H1 (cell line): ENCODE results near the gene ARHGEF10L. TPM values are rescaled to one million over a fixed set of nuclear protein-coding genes. Genes with fewer than 3 reads are reported as not detected.

ENCODE experiments used
- CTCF ChIA-PET: fragments of 300-600 bp; sonication (Branson Sonifier 250); formaldehyde crosslinking; loops from one replicate; lab custom pipeline; 2021; ENCODE audit not compliant: partially characterized antibody; lab: Charles Lee
- POLR2A ChIA-PET: fragments of 300-600 bp; sonication (Branson Sonifier 250); formaldehyde crosslinking; loops from one replicate; lab custom pipeline; 2021; ENCODE audit warnings: inconsistent platforms; ENCODE audit not compliant: partially characterized antibody; lab: Charles Lee
- DNase-seq, 2 experiments: peaks; one replicate each; pipeline versions ENCODE4 v3.0.0 to v3.0.0-alpha.2; 2010 to 2022; ENCODE audit warnings: low spot score in 2 of 2, low read depth in 1 of 2, mixed read lengths in 1 of 2
- FAIRE-seq: peaks from 2 replicates; lab custom pipeline; 2011; peaks lifted over from hg19 to GRCh38; lab: Jason Lieb, UNC
- H2AFZ ChIP-seq: 2 replicates; pipeline ENCODE4 v1.8.1; 2012; ENCODE audit warnings: low read length, inconsistent platforms
- H2AK5ac ChIP-seq: 2 replicates; pipeline ENCODE4 v1.6.1; 2013; ENCODE audit warnings: low read depth, low read length
- H2BK120ac ChIP-seq: replicated peaks from 2 replicates; pipeline ENCODE3; 2013; ENCODE audit warnings: low read depth, low read length, inconsistent platforms
- H2BK12ac ChIP-seq: 2 replicates; pipeline ENCODE4 v1.6.1; 2013; ENCODE audit warnings: low read depth, low read length
- H2BK15ac ChIP-seq: 2 replicates; pipeline ENCODE4 v1.6.1; 2013; ENCODE audit warnings: low read length
- H2BK20ac ChIP-seq: 2 replicates; pipeline ENCODE4 v1.6.1; 2013; ENCODE audit warnings: low read length
- H2BK5ac ChIP-seq: 2 replicates; pipeline ENCODE4 v1.6.1; 2013; ENCODE audit warnings: low read depth, low read length
- H3K14ac ChIP-seq: 2 replicates; pipeline ENCODE4 v1.6.1; 2013; ENCODE audit warnings: inconsistent platforms; ENCODE audit not compliant: insufficient read length
- H3K18ac ChIP-seq: 2 replicates; pipeline ENCODE4 v1.6.1; 2013; ENCODE audit warnings: low read length; ENCODE audit errors: extremely low read depth
- H3K23ac ChIP-seq: 2 replicates; pipeline ENCODE4 v1.6.1; 2013; ENCODE audit warnings: inconsistent platforms; ENCODE audit not compliant: insufficient read length
- H3K23me2 ChIP-seq: 2 replicates; pipeline ENCODE4 v1.6.1; 2013; ENCODE audit warnings: low read depth, low read length
- H3K27ac ChIP-seq: 2 replicates; pipeline ENCODE4 v1.6.1; 2011; ENCODE audit warnings: low read depth, low read length, inconsistent platforms
- H3K27me3 ChIP-seq, 4 experiments: replicated peaks in 1 of 4; 1 replicate in 1 of 4; 2 replicates in 3 of 4; pipeline versions ENCODE4 v1.6.1 to v1.8.1; 2011 to 2013; ENCODE audit warnings: low read length in 3 of 4, mild to moderate bottlenecking in 3 of 4, inconsistent platforms in 2 of 4, mixed read lengths in 2 of 4, moderate library complexity in 1 of 4; ENCODE audit not compliant: control insufficient read depth in 3 of 4, insufficient read depth in 3 of 4; ENCODE audit errors: extremely low read depth in 1 of 4
- H3K36me3 ChIP-seq, 4 experiments: 2 replicates each; pipeline versions ENCODE4 v1.6.1 to v1.8.1; 2011 to 2013; ENCODE audit warnings: mild to moderate bottlenecking in 4 of 4, low read length in 3 of 4, moderate library complexity in 2 of 4, control low read depth in 1 of 4, inconsistent platforms in 1 of 4; ENCODE audit not compliant: insufficient read depth in 4 of 4, control insufficient read depth in 2 of 4
- H3K4ac ChIP-seq: replicated peaks from 2 replicates; pipeline ENCODE3; 2013; ENCODE audit warnings: low read length, low read depth, mixed read lengths, inconsistent platforms; ENCODE audit not compliant: insufficient read length
- H3K4me1 ChIP-seq, 4 experiments: replicated peaks in 1 of 4; 1 replicate in 1 of 4; 2 replicates in 3 of 4; pipeline versions ENCODE4 v1.6.1 to v1.8.1; 2011 to 2013; ENCODE audit warnings: low read length in 3 of 4, inconsistent platforms in 2 of 4, mixed read lengths in 1 of 4; ENCODE audit not compliant: insufficient read depth in 4 of 4, control insufficient read depth in 3 of 4
- H3K4me2 ChIP-seq, 2 experiments: 2 replicates each; pipeline versions ENCODE4 v1.6.1 to v1.8.1; 2011 to 2013; ENCODE audit warnings: low read depth in 2 of 2, low read length in 2 of 2, control low read depth in 1 of 2, inconsistent platforms in 1 of 2, mild to moderate bottlenecking in 1 of 2; ENCODE audit not compliant: insufficient read depth in 1 of 2
- H3K4me3 ChIP-seq, 4 experiments: fragments of 200-600, 300-600 bp in 1 of 4; sonication (generic), shearing (Covaris generic), sonication (Bioruptor Twin) in 1 of 4; 2 replicates each; pipeline versions ENCODE4 v1.5.1 to v1.8.1; 2011 to 2016; ENCODE audit warnings: low read length in 4 of 4, low read depth in 3 of 4, control low read depth in 2 of 4, inconsistent platforms in 2 of 4, mild to moderate bottlenecking in 2 of 4, mixed read lengths in 1 of 4, moderate library complexity in 1 of 4; ENCODE audit not compliant: insufficient read depth in 2 of 4; ENCODE audit errors: extremely low read depth in 1 of 4
- H3K56ac ChIP-seq: replicated peaks from 2 replicates; pipeline ENCODE3; 2013; ENCODE audit warnings: low read depth, mild to moderate bottlenecking, mixed read lengths, low read length, inconsistent platforms; ENCODE audit not compliant: insufficient read length
- H3K79me1 ChIP-seq: 2 replicates; pipeline ENCODE4 v1.6.1; 2013; ENCODE audit warnings: low read depth, low read length, control low read depth
- H3K79me2 ChIP-seq, 2 experiments: 2 replicates each; pipeline versions ENCODE4 v1.6.1 to v1.8.1; 2012 to 2013; ENCODE audit warnings: low read length in 2 of 2, mild to moderate bottlenecking in 2 of 2, inconsistent platforms in 1 of 2; ENCODE audit not compliant: insufficient read depth in 2 of 2, control insufficient read depth in 1 of 2
- H3K9ac ChIP-seq, 4 experiments: replicated peaks in 1 of 4; 1 replicate in 1 of 4; 2 replicates in 3 of 4; pipeline versions ENCODE4 v1.6.1 to v1.8.1; 2011 to 2013; ENCODE audit warnings: low read depth in 3 of 4, low read length in 3 of 4, control low read depth in 2 of 4, mild to moderate bottlenecking in 2 of 4, moderate library complexity in 2 of 4, inconsistent platforms in 1 of 4; ENCODE audit errors: extremely low read depth in 1 of 4
- H3K9me3 ChIP-seq, 2 experiments: 2 replicates each; pipeline versions ENCODE4 v1.6.1 to v1.8.1; 2012 to 2013; ENCODE audit warnings: mild to moderate bottlenecking in 2 of 2, moderate library complexity in 2 of 2, control low read depth in 1 of 2, inconsistent platforms in 1 of 2, low read depth in 1 of 2, low read length in 1 of 2, mixed read lengths in 1 of 2; ENCODE audit not compliant: insufficient read depth in 2 of 2
- H4K20me1 ChIP-seq, 2 experiments: replicated peaks in 1 of 2; 2 replicates each; pipeline versions ENCODE3 to v1.8.1; 2011 to 2013; ENCODE audit warnings: inconsistent platforms in 2 of 2, low read length in 2 of 2, mild to moderate bottlenecking in 1 of 2; ENCODE audit not compliant: insufficient read depth in 2 of 2, control insufficient read depth in 1 of 2
- H4K5ac ChIP-seq: 2 replicates; pipeline ENCODE4 v1.6.1; 2013; ENCODE audit warnings: low read length, low read depth, mixed read lengths, inconsistent platforms; ENCODE audit not compliant: insufficient read length
- H4K8ac ChIP-seq: 2 replicates; pipeline ENCODE4 v1.8.0; 2013; ENCODE audit warnings: mild to moderate bottlenecking, moderate library complexity, low read length, inconsistent platforms; ENCODE audit not compliant: insufficient read depth; ENCODE audit errors: extremely low read depth
- H4K91ac ChIP-seq: replicated peaks from 2 replicates; pipeline ENCODE3; 2013; ENCODE audit warnings: low read length, mixed read lengths, inconsistent platforms; ENCODE audit not compliant: insufficient read length
- ASH2L ChIP-seq: fragments of 200-600, 300-600 bp; sonication (generic); IDR thresholded peaks from one replicate; pipeline ENCODE4 v1.7.1; 2017; ENCODE audit warnings: low read length
- CEBPB ChIP-seq: IDR thresholded peaks from 2 replicates; pipeline ENCODE4 v1.6.1; 2012; ENCODE audit warnings: low read depth, low read length
- CTBP2 ChIP-seq: IDR thresholded peaks from 2 replicates; pipeline ENCODE4 v1.7.0; 2011; ENCODE audit warnings: borderline replicate concordance, mild to moderate bottlenecking, moderate library complexity, mixed read lengths, low read length; ENCODE audit not compliant: insufficient read depth, insufficient read length
- KDM4A ChIP-seq: IDR thresholded peaks from one replicate; pipeline ENCODE4 v1.7.1; 2012; ENCODE audit warnings: low read depth, mild to moderate bottlenecking, moderate library complexity, low read length, inconsistent platforms; ENCODE audit not compliant: severe bottlenecking
- POLR2AphosphoS5 ChIP-seq: IDR thresholded peaks from 2 replicates; pipeline ENCODE4 v1.6.1; 2011; ENCODE audit warnings: low read depth, low read length
- RFX5 ChIP-seq: IDR thresholded peaks from 2 replicates; pipeline ENCODE4 v1.6.1; 2011; ENCODE audit warnings: low read depth, low read length, improper control_type of control experiment, borderline replicate concordance
- TAF1 ChIP-seq: IDR thresholded peaks from 2 replicates; pipeline ENCODE4 v1.6.1; 2011; ENCODE audit warnings: mild to moderate bottlenecking, low read depth, low read length
- TBP ChIP-seq: IDR thresholded peaks from 2 replicates; pipeline ENCODE4 v1.6.1; 2011; ENCODE audit warnings: low read depth, low read length, improper control_type of control experiment
- YY1 ChIP-seq: IDR thresholded peaks from 2 replicates; pipeline ENCODE4 v1.6.1; 2011; ENCODE audit warnings: low read depth, mild to moderate bottlenecking, low read length
- WGBS, 2 experiments: shearing (Covaris generic) in 1 of 2; methylation state at CpG; one replicate each; pipeline versions ENCODE4 v1.1.6 to v1.1.7; 2013 to 2015; ENCODE audit warnings: low lambda C conversion rate in 2 of 2, mixed read lengths in 2 of 2, inconsistent platforms in 1 of 2, low coverage in 1 of 2, missing lambda C conversion rate in 1 of 2; ENCODE audit not compliant: insufficient replicate concordance in 2 of 2, insufficient coverage in 1 of 2, insufficient read length in 1 of 2; ENCODE audit errors: extremely low coverage in 1 of 2, missing lambda C conversion rate in 1 of 2; 5-methylcytosine and 5-hydroxymethylcytosine counted together
- polyA plus RNA-seq, 7 experiments: library from polyadenylated mRNA; depleted of rRNA in 3 of 7; stranded (reverse) in 5 of 7; unstranded in 2 of 7; fragments of >200 nt in 5 of 7; fragments of 200-250 nt in 2 of 7; gene quantifications; 1 replicate in 5 of 7; 2 replicates in 1 of 7; 4 replicates in 1 of 7; pipeline versions ENCODE4 v1.2.1 to v1.2.3, GENCODE V29; 2011 to 2013; ENCODE audit warnings: missing spikeins in 2 of 7, mixed read lengths in 2 of 7
- total RNA-seq: library from RNA; stranded (reverse); fragmentation: NEBNext Ultra II Directional; extraction: Animal tissue kit (Norgen Biotek cat#: 25700); gene quantifications from 2 replicates; pipeline ENCODE4 v1.2.1, GENCODE V29; 2021
- TF ChIP-seq, protein P1 (sequence below): IDR thresholded peaks from 2 replicates; pipeline ENCODE4 v1.6.1; 2012; ENCODE audit warnings: low read length, inconsistent platforms

Gene ARHGEF10L
- total and polyA plus RNA-seq, 2 of the 8 experiments (the other 6 are each of a cell fraction or from before 2014, with no cell fraction given) = 33.6 to 39.6 TPM

DNA sequence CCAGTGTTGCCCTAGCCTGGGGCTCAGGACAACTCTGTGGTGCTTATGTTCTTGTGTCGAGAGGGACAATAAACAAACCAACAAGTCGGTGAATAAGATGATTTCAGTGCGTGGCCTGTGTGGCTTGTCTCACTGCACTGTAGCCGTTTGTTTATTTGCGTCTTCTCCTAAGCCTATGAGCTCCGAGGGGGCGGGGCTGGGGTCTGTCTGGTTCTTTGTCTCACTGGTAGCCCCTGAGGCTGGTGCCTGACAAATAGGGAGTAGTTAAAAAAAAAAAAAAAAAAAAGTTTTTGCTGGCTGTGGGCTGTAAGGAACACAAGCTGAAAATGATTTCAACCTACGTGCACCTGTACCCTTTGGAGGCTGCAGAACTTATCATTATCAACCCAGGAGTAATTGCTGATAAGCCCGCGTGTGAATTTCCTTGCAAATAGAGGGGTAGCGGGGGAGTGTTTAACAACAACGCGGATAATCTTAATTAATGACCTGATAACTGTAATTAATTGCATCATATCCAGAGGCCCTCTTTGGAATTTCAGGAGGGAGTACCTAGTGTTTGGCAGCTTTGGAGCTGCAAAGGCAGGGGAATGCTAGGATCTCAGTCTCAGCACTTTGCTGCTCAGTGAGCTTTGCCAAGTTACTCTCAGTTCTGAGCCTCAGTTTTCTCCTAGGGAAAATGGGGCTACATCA is 925 bp upstream of the ARHGEF10L start:
- peak overlapping the region in 1 of 4 experiments; percentile 41; a peak in 2 of 7 replicates for H3K9ac ChIP-seq
- H3K4me1 ChIP-seq = peaks cover 11 to 25% (median 19%) of the 10 kb centered on the region in 4 experiments
- H3K23me2 ChIP-seq = peaks cover 8% of the 10 kb centered on the region; the same call in 1 of the 2 replicates
- FAIRE-seq (peak; percentile 13), DNase-seq (peak in 1 of 2 experiments; percentile 87)
- peak overlapping the region; percentile 17 for H3K18ac ChIP-seq
- no peak overlapping the region for H3K56ac ChIP-seq
- H3K9me3 ChIP-seq = no peaks in the 10 kb centered on the region; a peak in 1 of 4 replicates
- H2BK5ac ChIP-seq = peak overlapping the region; percentile 86
- no peaks in the 10 kb centered on the region for H3K36me3 ChIP-seq
- WGBS, 2 experiments = 28% methylated on average over 13 of the region's 13 CpGs; no CpG with 5 or more reads in 1 of the 2 experiments
- 0 out of 2 replicates have a peak overlapping the region, but pooled peaks have one; percentile 51 for H4K8ac ChIP-seq
- H2AFZ ChIP-seq = no peak overlapping the region
- ChIA-PET CTCF (interaction anchor here (0.6 to 86.2 kb wide), 11 partner anchors 14 to 122 kb away, joined by 3 to 1640 read pairs (median 4); no protein-coding TSS in a partner anchor), POLR2A (interaction anchor here (0.8 to 11.4 kb wide), 11 partner anchors 9 to 104 kb away, joined by 3 to 123 read pairs (median 4); no protein-coding TSS in a partner anchor)
- H4K5ac ChIP-seq = no peak overlapping the region
- peak overlapping the region; percentile 75; the same call in 1 of the 2 replicates for H2BK12ac ChIP-seq
- H3K14ac ChIP-seq = no peak overlapping the region
- no peak overlapping the region for H3K23ac ChIP-seq
- peak overlapping the region; percentile 92; the same call in 1 of the 2 replicates for H2BK15ac ChIP-seq
- no peak overlapping the region for H2AK5ac ChIP-seq
- peak overlapping the region; percentile 79 for H3K4ac ChIP-seq
- H4K20me1 ChIP-seq = no peaks in the 10 kb centered on the region
- no peak overlapping the region for H3K27ac ChIP-seq
- H3K79me2 ChIP-seq = peaks cover 9 to 33% of the 10 kb centered on the region in 2 experiments
- peak overlapping the region; percentile 65 to 76 for H3K4me2 ChIP-seq
- peak overlapping the region; percentile 35 to 90 (median 54); a peak in 5 of 8 replicates for H3K4me3 ChIP-seq
- no peaks in the 10 kb centered on the region for H3K27me3 ChIP-seq
- H2BK20ac ChIP-seq = peak overlapping the region; percentile 29
- H2BK120ac ChIP-seq = peak overlapping the region; percentile 68
- peak overlapping the region; percentile 78 for H4K91ac ChIP-seq
- peaks cover 8% of the 10 kb centered on the region; the same call in 1 of the 2 replicates for H3K79me1 ChIP-seq
- TF ChIP-seq ASH2L (peak; percentile 62), YY1 (no peak), TAF1 (no peak), CEBPB (peak; percentile 51; the same call in 1 of the 2 replicates), KDM4A (no peak), TBP (no peak), CTBP2 (no peak), POLR2AphosphoS5 (no peak), RFX5 (no peak)
- TF ChIP-seq, protein P1, sequence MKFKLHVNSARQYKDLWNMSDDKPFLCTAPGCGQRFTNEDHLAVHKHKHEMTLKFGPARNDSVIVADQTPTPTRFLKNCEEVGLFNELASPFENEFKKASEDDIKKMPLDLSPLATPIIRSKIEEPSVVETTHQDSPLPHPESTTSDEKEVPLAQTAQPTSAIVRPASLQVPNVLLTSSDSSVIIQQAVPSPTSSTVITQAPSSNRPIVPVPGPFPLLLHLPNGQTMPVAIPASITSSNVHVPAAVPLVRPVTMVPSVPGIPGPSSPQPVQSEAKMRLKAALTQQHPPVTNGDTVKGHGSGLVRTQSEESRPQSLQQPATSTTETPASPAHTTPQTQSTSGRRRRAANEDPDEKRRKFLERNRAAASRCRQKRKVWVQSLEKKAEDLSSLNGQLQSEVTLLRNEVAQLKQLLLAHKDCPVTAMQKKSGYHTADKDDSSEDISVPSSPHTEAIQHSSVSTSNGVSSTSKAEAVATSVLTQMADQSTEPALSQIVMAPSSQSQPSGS = 0 out of 2 replicates have a peak, but pooled peaks have one; percentile 34
